NCI-H1417 (cell line): ENCODE results near the gene SESN2.
"Not testable (repeated sequence)": the region's sequence is repeated elsewhere in the genome, so short reads cannot be mapped to it uniquely, and the experiment has no call there.

Experiments
- DNase-seq, 3 experiments: peaks; one replicate each; lab custom pipeline; 2025; lab: John Stamatoyannopoulos, UW

Gene SESN2

GRCh38 chr1:28327431-28327830, 68.1 kb downstream of the SESN2 start:
- not testable (repeated sequence) for DNase-seq

- no peak for DNase-seq
Observed at GRCh38 chr1:28328228-28328648, 68.9 kb downstream of the SESN2 start.

GRCh38 chr1:28329395-28330153, 70.3 kb downstream of the SESN2 start:
- DNase-seq, result peak in 2 of 3 experiments; percentile 28 to 61
